ENCODE results near the gene GRIN3A. TPM values are rescaled to one million over a fixed set of nuclear protein-coding genes. Genes with fewer than 3 reads are reported as not detected.

Gene GRIN3A
- total and polyA plus RNA-seq, 2 donors = 0.09 to 0.79 TPM

- Histone ChIP-seq H3K4me1 (ENCODE audit: insufficient read depth) (no peaks in the 10 kb centered on the region), H3K4me3 (ENCODE audit: low read depth, low read length) (no peak overlapping the region), H3K36me3 (ENCODE audit: insufficient read depth) (no peaks in the 10 kb centered on the region), H3K27ac (ENCODE audit: low read depth) (no peak overlapping the region)
- DNase-seq (ENCODE audit: extremely low spot score) = peak; percentile 32
- 19% methylated on average over 6 of the region's 6 CpGs for WGBS
Measured at GRCh38 chr9:101530076-101530711, 208.3 kb downstream of the GRIN3A start.

- H3K4me3 ChIP-seq (ENCODE audit: low read depth, low read length) = no peak overlapping the region
- DNase-seq (ENCODE audit: extremely low spot score) = no peak
- no peaks in the 10 kb centered on the region for H3K36me3 ChIP-seq (ENCODE audit: insufficient read depth)
- H3K4me1 ChIP-seq (ENCODE audit: insufficient read depth) = no peaks in the 10 kb centered on the region
- H3K27ac ChIP-seq (ENCODE audit: low read depth) = no peak overlapping the region
Measured at GRCh38 chr9:101528015-101528414, 210.4 kb downstream of the GRIN3A start.

GRCh38 chr9:101527066-101527465 lies 211.4 kb downstream of the GRIN3A start:
- Histone ChIP-seq H3K4me3 (ENCODE audit: low read depth, low read length) (no peak overlapping the region), H3K27ac (ENCODE audit: low read depth) (no peak overlapping the region), H3K36me3 (ENCODE audit: insufficient read depth) (no peaks in the 10 kb centered on the region), H3K4me1 (ENCODE audit: insufficient read depth) (no peaks in the 10 kb centered on the region)
- WGBS = 67% methylated on average over 6 of the region's 6 CpGs
- no peak for DNase-seq (ENCODE audit: extremely low spot score)

- no peak for DNase-seq (ENCODE audit: extremely low spot score)
- H3K4me3 ChIP-seq (ENCODE audit: low read depth, low read length) = no peak overlapping the region
- H3K36me3 ChIP-seq (ENCODE audit: insufficient read depth) = no peaks in the 10 kb centered on the region
- H3K27ac ChIP-seq (ENCODE audit: low read depth) = no peak overlapping the region
- no peaks in the 10 kb centered on the region for H3K4me1 ChIP-seq (ENCODE audit: insufficient read depth)
- 80% methylated on average over 6 of the region's 6 CpGs for WGBS
Measured at GRCh38 chr9:101524371-101524770, 214.1 kb downstream of the GRIN3A start.

Other genes starting within 250 kb of the GRIN3A start
- 33.2 TPM for gene RNF20, start 204.8 kb downstream of the GRIN3A start, total RNA-seq
- 28.6 TPM for gene RNF20, start 204.8 kb downstream of the GRIN3A start, polyA plus RNA-seq
- 0.21 TPM for gene PPP3R2, start 143.7 kb downstream of the GRIN3A start, total RNA-seq
- gene PPP3R2, start 143.7 kb downstream of the GRIN3A start, polyA plus RNA-seq = not detected

All from urinary bladder (tissue), 4 donors.